ENCODE results near the gene KRT85. TPM values are rescaled to one million over a fixed set of nuclear protein-coding genes. Genes with fewer than 3 reads are reported as not detected.

The KRT85 gene
- total and polyA plus RNA-seq, 2 of the 13 experiments (the other 11 are each of a cell fraction or from before 2014, with no cell fraction given): not detected

- Histone ChIP-seq H3K9me3 (ENCODE audit: low read length) (no peaks in the 10 kb centered on the region), H3K79me2 (ENCODE audit: insufficient read depth, low read length) (no peaks in the 10 kb centered on the region), H3K27ac (ENCODE audit: extremely low read length, insufficient read depth, low read length) (no peak overlapping the region), H4K20me1 (ENCODE audit: insufficient read depth, low read length) (no peaks in the 10 kb centered on the region), H3K4me3 (replicated peaks in 1 of 3; ENCODE audit: insufficient read depth in 1 of 3, low read depth in 2 of 3, low read length in 3 of 3) (no peak overlapping the region), H2AFZ (ENCODE audit: low read length) (no peak overlapping the region), H3K27me3 (ENCODE audit: control insufficient read depth in 1 of 2, insufficient read depth in 2 of 2, low read length in 2 of 2) (peaks cover 3 to 34% of the 10 kb centered on the region in 2 experiments; a peak in 3 of 5 replicates), H3K4me2 (ENCODE audit: low read depth, low read length) (no peak overlapping the region), H3K4me1 (ENCODE audit: insufficient read depth, low read length) (peaks cover 10% of the 10 kb centered on the region), H3K9ac (ENCODE audit: insufficient read depth, low read depth, low read length) (no peak overlapping the region), H3K36me3 (replicated peaks in 1 of 2; ENCODE audit: control insufficient read depth in 1 of 2, insufficient read depth in 2 of 2, low read length in 2 of 2) (no peaks in the 10 kb centered on the region)
- ATAC-seq (no peak), DNase-seq (ENCODE audit: low spot score) (no peak), FAIRE-seq (no peak)
- intact Hi-C loops (cut with micrococcal nuclease; ENCODE audit: unreplicated experiment): no loop called here
- BruUV-seq (replicated peaks): no TSS peak
- TF ChIP-seq AGO2 (optimal IDR thresholded peaks at IDR 0.05; ENCODE audit: low read depth, low read length): no peak
- no peak for TF ChIP-seq MYC (CRISPR knock-in tag; IDR thresholded peaks at IDR 0.05; ENCODE audit: borderline replicate concordance)
- TF ChIP-seq ZNF501 (CRISPR knock-in tag; IDR thresholded peaks at IDR 0.05): no peak
- no peak for TF ChIP-seq ZBTB20 (CRISPR knock-in tag; IDR thresholded peaks at IDR 0.05; ENCODE audit: borderline replicate concordance, low read depth)
- TF ChIP-seq ZNF468 (CRISPR knock-in tag; IDR thresholded peaks at IDR 0.05): no peak
- TF ChIP-seq GATA4 (IDR thresholded peaks at IDR 0.05; ENCODE audit: borderline replicate concordance, low read depth): no peak
- no peak for TF ChIP-seq SIN3B (IDR thresholded peaks at IDR 0.05; ENCODE audit: low read length)
- no peak for TF ChIP-seq ZNF800 (CRISPR knock-in tag; IDR thresholded peaks at IDR 0.05)
- no peak for TF ChIP-seq ZSCAN20 (CRISPR knock-in tag; IDR thresholded peaks at IDR 0.05; ENCODE audit: borderline replicate concordance)
- TF ChIP-seq CENPBD1 (CRISPR knock-in tag; IDR thresholded peaks at IDR 0.05; ENCODE audit: borderline replicate concordance, low read depth): no peak
- in situ Hi-C loops (cut with HindIII; ENCODE audit: extremely low pct_ligation_motif_present, low pct_unique_long_range_greater_than_20kb): no loop called here
- CTCF ChIA-PET (ENCODE audit: low intra/inter-chr PET ratio, low total read pairs): no interaction called here
- POLR2A ChIA-PET: no interaction called here
- 0% methylated on average over 2 of the region's 2 CpGs for WGBS (ENCODE audit: low lambda C conversion rate)
Measured at GRCh38 chr12:52342781-52343490, 24.3 kb downstream of the KRT85 start.
